HepG2 (cell line): Measurements from ENCODE around the gene CARD16. TPM values are rescaled to one million over a fixed set of nuclear protein-coding genes. Genes with fewer than 3 reads are reported as not detected.
A peak's percentile ranks its signal among the peaks of the same experiment; 100 is the strongest.

Experiments used
- ARHGAP35 ChIP-seq: sonication (generic); formaldehyde crosslinking; IDR thresholded peaks from 2 replicates; pipeline ENCODE4 v1.9.0; 2022; ENCODE audit warnings: mild to moderate bottlenecking, inconsistent platforms, moderate library complexity, missing genetic modification reagents, borderline replicate concordance
- CBFB ChIP-seq: sonication (generic); formaldehyde crosslinking; IDR thresholded peaks from 2 replicates; pipeline ENCODE4 v1.4.0; 2020; ENCODE audit warnings: missing genetic modification reagents
- FOXK2 ChIP-seq: fragments of 450-650 bp; IDR thresholded peaks from 2 replicates; pipeline ENCODE4 v1.6.1; 2016
- HNRNPUL1 ChIP-seq: fragments of 200-400 bp; formaldehyde crosslinking; IDR thresholded peaks from 2 replicates; pipeline ENCODE4 v1.6.1; 2017; ENCODE audit warnings: low read depth, mild to moderate bottlenecking, low read length, moderate library complexity
- JUND ChIP-seq: sonication (generic); formaldehyde crosslinking; IDR thresholded peaks from 2 replicates; pipeline ENCODE4 v1.8.0; 2022; ENCODE audit warnings: mild to moderate bottlenecking, missing genetic modification reagents
- MTF2 ChIP-seq: sonication (generic); formaldehyde crosslinking; IDR thresholded peaks from 2 replicates; pipeline ENCODE4 v1.5.0; 2020; ENCODE audit warnings: missing genetic modification reagents, borderline replicate concordance
- NFATC3 ChIP-seq: sonication (generic); formaldehyde crosslinking; IDR thresholded peaks from 2 replicates; pipeline ENCODE4 v1.5.1; 2020; ENCODE audit warnings: mild to moderate bottlenecking, missing genetic modification reagents
- RNF2 ChIP-seq: fragments of 450-650 bp; conservative IDR thresholded peaks from 2 replicates; pipeline ENCODE4 v1.6.1; 2016; ENCODE audit warnings: low read depth
- SRSF4 ChIP-seq: fragments of 200-400 bp; formaldehyde crosslinking; IDR thresholded peaks from one replicate; pipeline ENCODE4 v1.6.1; 2018; ENCODE audit warnings: mild to moderate bottlenecking, low read depth, low read length, moderate library complexity; ENCODE audit not compliant: poor library complexity, severe bottlenecking
- U2AF1 ChIP-seq: fragments of 200-400 bp; formaldehyde crosslinking; optimal IDR thresholded peaks from 2 replicates; pipeline ENCODE3; 2017; ENCODE audit warnings: mild to moderate bottlenecking, low read depth, low read length
- WIZ ChIP-seq: sonication (generic); formaldehyde crosslinking; IDR thresholded peaks from 2 replicates; pipeline ENCODE4 v1.5.1; 2020; ENCODE audit warnings: mild to moderate bottlenecking, missing genetic modification reagents
- ZFP37 ChIP-seq: sonication (generic); formaldehyde crosslinking; IDR thresholded peaks from 2 replicates; pipeline ENCODE4 v1.4.0; 2020; ENCODE audit warnings: missing genetic modification reagents, borderline replicate concordance
- ZMYM4 ChIP-seq: sonication (generic); formaldehyde crosslinking; IDR thresholded peaks from 2 replicates; pipeline ENCODE4 v1.8.1; 2023; ENCODE audit warnings: mild to moderate bottlenecking, missing genetic modification reagents
- ZNF121 ChIP-seq: sonication (generic); formaldehyde crosslinking; IDR thresholded peaks from 2 replicates; pipeline ENCODE4 v1.5.0; 2020; ENCODE audit warnings: mild to moderate bottlenecking, missing genetic modification reagents
- ZNF232 ChIP-seq: sonication (generic); formaldehyde crosslinking; IDR thresholded peaks from 2 replicates; pipeline ENCODE4 v1.4.0; 2020; ENCODE audit warnings: missing genetic modification reagents, borderline replicate concordance
- ZNF263 ChIP-seq: sonication (generic); formaldehyde crosslinking; IDR thresholded peaks from 2 replicates; pipeline ENCODE4 v1.4.0; 2020; ENCODE audit warnings: missing genetic modification reagents
- ZNF569 ChIP-seq: sonication (generic); formaldehyde crosslinking; IDR thresholded peaks from 2 replicates; pipeline ENCODE4 v1.5.0; 2020; ENCODE audit warnings: mild to moderate bottlenecking, missing genetic modification reagents, moderate library complexity, borderline replicate concordance
- polyA plus RNA-seq, 8 experiments: library from polyadenylated mRNA; depleted of rRNA in 3 of 8; stranded (reverse) in 7 of 8; unstranded in 1 of 8; fragments of >200 nt; fragmentation: Illumina TruSeq in 4 of 8; extraction: Trizol in 4 of 8; gene quantifications; 2 replicates each; pipeline versions ENCODE4 v1.2.1 to v1.2.3, GENCODE V29; 2011 to 2016; ENCODE audit warnings: low read depth in 4 of 8, missing spikeins in 1 of 8, mixed read lengths in 1 of 8; ENCODE audit not compliant: insufficient read depth in 1 of 8
- total RNA-seq, 5 experiments: library from RNA; depleted of rRNA; stranded (reverse); fragments of >200 nt; fragmentation: Illumina TruSeq; extraction: Trizol; gene quantifications; 2 replicates each; pipeline ENCODE4 v1.2.3, GENCODE V29; 2016; ENCODE audit warnings: low read depth in 1 of 5
- TF ChIP-seq, protein P1 (sequence below): sonication (generic); formaldehyde crosslinking; IDR thresholded peaks from 2 replicates; pipeline ENCODE4 v1.4.0; 2020; ENCODE audit warnings: missing genetic modification reagents
- TF ChIP-seq, protein P2 (sequence below), 2 experiments: sonication (generic) in 1 of 2; formaldehyde crosslinking in 1 of 2; IDR thresholded peaks; 2 replicates each; pipeline versions ENCODE4 v1.5.1 to v1.6.1; 2011 to 2020; ENCODE audit warnings: borderline replicate concordance in 1 of 2, low read depth in 1 of 2, low read length in 1 of 2, mild to moderate bottlenecking in 1 of 2, missing genetic modification reagents in 1 of 2, moderate library complexity in 1 of 2
- TF ChIP-seq, protein P3 (sequence below): sonication (generic); formaldehyde crosslinking; IDR thresholded peaks from 2 replicates; pipeline ENCODE4 v1.8.1; 2023; ENCODE audit warnings: mild to moderate bottlenecking, missing genetic modification reagents
- TF ChIP-seq, protein P4 (sequence below): sonication (generic); formaldehyde crosslinking; IDR thresholded peaks from 2 replicates; pipeline ENCODE4 v1.5.1; 2020; ENCODE audit warnings: mild to moderate bottlenecking, missing genetic modification reagents, moderate library complexity

Gene CARD16
- total and polyA plus RNA-seq, 2 of the 13 experiments (the other 11 are each of a cell fraction or from before 2014, with no cell fraction given): 0.34 TPM; not detected in 1

DNA sequence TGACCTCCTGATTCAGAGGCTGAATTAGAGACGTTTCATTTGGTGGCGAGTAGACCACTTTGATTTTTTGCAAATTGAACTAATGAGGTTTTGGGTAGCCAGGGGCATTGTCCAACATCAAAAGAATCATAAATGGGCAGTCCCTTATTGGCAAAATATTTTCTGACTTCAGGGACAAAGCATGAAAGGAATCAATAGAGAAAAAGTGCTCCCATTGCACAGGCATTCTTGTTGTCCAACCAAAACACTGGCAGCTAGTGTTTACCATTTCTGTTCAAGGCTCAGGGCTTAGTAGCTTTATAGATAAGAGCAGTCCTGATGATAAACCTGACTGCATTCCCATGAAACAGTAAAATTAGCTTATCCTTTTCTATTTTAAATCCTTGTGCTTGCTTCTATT is 6.4 kb upstream of the CARD16 start (continued):
- TF ChIP-seq, protein P1, sequence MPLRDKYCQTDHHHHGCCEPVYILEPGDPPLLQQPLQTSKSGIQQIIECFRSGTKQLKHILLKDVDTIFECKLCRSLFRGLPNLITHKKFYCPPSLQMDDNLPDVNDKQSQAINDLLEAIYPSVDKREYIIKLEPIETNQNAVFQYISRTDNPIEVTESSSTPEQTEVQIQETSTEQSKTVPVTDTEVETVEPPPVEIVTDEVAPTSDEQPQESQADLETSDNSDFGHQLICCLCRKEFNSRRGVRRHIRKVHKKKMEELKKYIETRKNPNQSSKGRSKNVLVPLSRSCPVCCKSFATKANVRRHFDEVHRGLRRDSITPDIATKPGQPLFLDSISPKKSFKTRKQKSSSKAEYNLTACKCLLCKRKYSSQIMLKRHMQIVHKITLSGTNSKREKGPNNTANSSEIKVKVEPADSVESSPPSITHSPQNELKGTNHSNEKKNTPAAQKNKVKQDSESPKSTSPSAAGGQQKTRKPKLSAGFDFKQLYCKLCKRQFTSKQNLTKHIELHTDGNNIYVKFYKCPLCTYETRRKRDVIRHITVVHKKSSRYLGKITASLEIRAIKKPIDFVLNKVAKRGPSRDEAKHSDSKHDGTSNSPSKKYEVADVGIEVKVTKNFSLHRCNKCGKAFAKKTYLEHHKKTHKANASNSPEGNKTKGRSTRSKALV (CRISPR knock-in tag): no peak
- TF ChIP-seq U2AF1: no peak
- TF ChIP-seq ZNF263 (CRISPR knock-in tag): peak; percentile 79
- TF ChIP-seq CBFB (CRISPR knock-in tag): no peak
- no peak for TF ChIP-seq NFATC3 (CRISPR knock-in tag)
- no peak for TF ChIP-seq ZNF232
- TF ChIP-seq, protein P2, sequence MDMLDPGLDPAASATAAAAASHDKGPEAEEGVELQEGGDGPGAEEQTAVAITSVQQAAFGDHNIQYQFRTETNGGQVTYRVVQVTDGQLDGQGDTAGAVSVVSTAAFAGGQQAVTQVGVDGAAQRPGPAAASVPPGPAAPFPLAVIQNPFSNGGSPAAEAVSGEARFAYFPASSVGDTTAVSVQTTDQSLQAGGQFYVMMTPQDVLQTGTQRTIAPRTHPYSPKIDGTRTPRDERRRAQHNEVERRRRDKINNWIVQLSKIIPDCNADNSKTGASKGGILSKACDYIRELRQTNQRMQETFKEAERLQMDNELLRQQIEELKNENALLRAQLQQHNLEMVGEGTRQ (IDR thresholded peaks at IDR 0.05; ENCODE audit: low read depth, low read length): no peak
- TF ChIP-seq, protein P2 (CRISPR knock-in tag; IDR thresholded peaks at IDR 0.05; ENCODE audit: borderline replicate concordance): no peak
- no peak for TF ChIP-seq ZNF121 (CRISPR knock-in tag)
- TF ChIP-seq RNF2: no peak
- TF ChIP-seq ZNF569 (CRISPR knock-in tag): no peak
- TF ChIP-seq, protein P3, sequence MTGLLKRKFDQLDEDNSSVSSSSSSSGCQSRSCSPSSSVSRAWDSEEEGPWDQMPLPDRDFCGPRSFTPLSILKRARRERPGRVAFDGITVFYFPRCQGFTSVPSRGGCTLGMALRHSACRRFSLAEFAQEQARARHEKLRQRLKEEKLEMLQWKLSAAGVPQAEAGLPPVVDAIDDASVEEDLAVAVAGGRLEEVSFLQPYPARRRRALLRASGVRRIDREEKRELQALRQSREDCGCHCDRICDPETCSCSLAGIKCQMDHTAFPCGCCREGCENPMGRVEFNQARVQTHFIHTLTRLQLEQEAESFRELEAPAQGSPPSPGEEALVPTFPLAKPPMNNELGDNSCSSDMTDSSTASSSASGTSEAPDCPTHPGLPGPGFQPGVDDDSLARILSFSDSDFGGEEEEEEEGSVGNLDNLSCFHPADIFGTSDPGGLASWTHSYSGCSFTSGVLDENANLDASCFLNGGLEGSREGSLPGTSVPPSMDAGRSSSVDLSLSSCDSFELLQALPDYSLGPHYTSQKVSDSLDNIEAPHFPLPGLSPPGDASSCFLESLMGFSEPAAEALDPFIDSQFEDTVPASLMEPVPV (CRISPR knock-in tag): no peak
- TF ChIP-seq WIZ (CRISPR knock-in tag): no peak
- no peak for TF ChIP-seq SRSF4
- no peak for TF ChIP-seq HNRNPUL1
- TF ChIP-seq FOXK2: no peak
- peak; percentile 89 for TF ChIP-seq ZMYM4
- TF ChIP-seq ZFP37 (CRISPR knock-in tag): no peak
- TF ChIP-seq MTF2 (CRISPR knock-in tag): no peak
- 0 out of 2 replicates have a peak, but pooled peaks have one; percentile 27 for TF ChIP-seq JUND (CRISPR knock-in tag)
- no peak for TF ChIP-seq ARHGAP35 (CRISPR knock-in tag)
- TF ChIP-seq, protein P4, sequence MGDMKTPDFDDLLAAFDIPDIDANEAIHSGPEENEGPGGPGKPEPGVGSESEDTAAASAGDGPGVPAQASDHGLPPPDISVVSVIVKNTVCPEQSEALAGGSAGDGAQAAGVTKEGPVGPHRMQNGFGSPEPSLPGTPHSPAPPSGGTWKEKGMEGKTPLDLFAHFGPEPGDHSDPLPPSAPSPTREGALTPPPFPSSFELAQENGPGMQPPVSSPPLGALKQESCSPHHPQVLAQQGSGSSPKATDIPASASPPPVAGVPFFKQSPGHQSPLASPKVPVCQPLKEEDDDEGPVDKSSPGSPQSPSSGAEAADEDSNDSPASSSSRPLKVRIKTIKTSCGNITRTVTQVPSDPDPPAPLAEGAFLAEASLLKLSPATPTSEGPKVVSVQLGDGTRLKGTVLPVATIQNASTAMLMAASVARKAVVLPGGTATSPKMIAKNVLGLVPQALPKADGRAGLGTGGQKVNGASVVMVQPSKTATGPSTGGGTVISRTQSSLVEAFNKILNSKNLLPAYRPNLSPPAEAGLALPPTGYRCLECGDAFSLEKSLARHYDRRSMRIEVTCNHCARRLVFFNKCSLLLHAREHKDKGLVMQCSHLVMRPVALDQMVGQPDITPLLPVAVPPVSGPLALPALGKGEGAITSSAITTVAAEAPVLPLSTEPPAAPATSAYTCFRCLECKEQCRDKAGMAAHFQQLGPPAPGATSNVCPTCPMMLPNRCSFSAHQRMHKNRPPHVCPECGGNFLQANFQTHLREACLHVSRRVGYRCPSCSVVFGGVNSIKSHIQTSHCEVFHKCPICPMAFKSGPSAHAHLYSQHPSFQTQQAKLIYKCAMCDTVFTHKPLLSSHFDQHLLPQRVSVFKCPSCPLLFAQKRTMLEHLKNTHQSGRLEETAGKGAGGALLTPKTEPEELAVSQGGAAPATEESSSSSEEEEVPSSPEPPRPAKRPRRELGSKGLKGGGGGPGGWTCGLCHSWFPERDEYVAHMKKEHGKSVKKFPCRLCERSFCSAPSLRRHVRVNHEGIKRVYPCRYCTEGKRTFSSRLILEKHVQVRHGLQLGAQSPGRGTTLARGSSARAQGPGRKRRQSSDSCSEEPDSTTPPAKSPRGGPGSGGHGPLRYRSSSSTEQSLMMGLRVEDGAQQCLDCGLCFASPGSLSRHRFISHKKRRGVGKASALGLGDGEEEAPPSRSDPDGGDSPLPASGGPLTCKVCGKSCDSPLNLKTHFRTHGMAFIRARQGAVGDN (CRISPR knock-in tag): no peak
